Small intestine (tissue), 16 donors: ENCODE measurements around the gene TXNRD2. TPM values are rescaled to one million over a fixed set of nuclear protein-coding genes. Genes with fewer than 3 reads are reported as not detected.

Source experiments
- DNase-seq, 2 donors: peaks; one replicate each; pipeline versions ENCODE4 v3.0.0 to v3.0.0-alpha.2; 2013
- FAIRE-seq: peaks from 2 replicates; lab custom pipeline; 2012; peaks lifted over from hg19 to GRCh38; lab: Jason Lieb, UNC
- H3K27ac ChIP-seq, 3 donors: one replicate each; pipeline ENCODE4 v1.5.1; 2013; ENCODE audit warnings: low read length in 2 of 3, mild to moderate bottlenecking in 2 of 3, control low read depth in 1 of 3, inconsistent platforms in 1 of 3, low read depth in 1 of 3, moderate library complexity in 1 of 3
- H3K27me3 ChIP-seq, 3 donors: one replicate each; pipeline ENCODE4 v1.6.1; 2013; ENCODE audit warnings: low read length in 3 of 3, inconsistent platforms in 1 of 3; ENCODE audit not compliant: control insufficient read depth in 3 of 3, insufficient read depth in 3 of 3
- H3K36me3 ChIP-seq, 3 donors: one replicate each; pipeline ENCODE4 v1.6.1; 2013; ENCODE audit warnings: low read length in 3 of 3, inconsistent platforms in 1 of 3, low read depth in 1 of 3, mild to moderate bottlenecking in 1 of 3, moderate library complexity in 1 of 3; ENCODE audit not compliant: control insufficient read depth in 3 of 3, insufficient read depth in 2 of 3
- H3K4me1 ChIP-seq, 3 donors: one replicate each; pipeline ENCODE4 v1.6.1; 2013; ENCODE audit warnings: low read length in 2 of 3, inconsistent platforms in 1 of 3, low read depth in 1 of 3, mild to moderate bottlenecking in 1 of 3, moderate library complexity in 1 of 3; ENCODE audit not compliant: control insufficient read depth in 3 of 3, insufficient read depth in 2 of 3
- H3K4me3 ChIP-seq, 3 donors: one replicate each; pipeline ENCODE4 v1.5.1; 2013; ENCODE audit warnings: low read length in 3 of 3, control low read depth in 1 of 3, inconsistent platforms in 1 of 3, low read depth in 1 of 3, mild to moderate bottlenecking in 1 of 3, moderate library complexity in 1 of 3
- H3K9me3 ChIP-seq, 2 donors: one replicate each; pipeline ENCODE4 v1.6.1; 2013; ENCODE audit warnings: low read depth in 1 of 2, low read length in 1 of 2; ENCODE audit not compliant: control insufficient read depth in 2 of 2, insufficient read depth in 1 of 2
- whole genome bisulfite sequencing, 3 donors: extraction: QIAGEN DNeasy Blood & Tissue Kit; methylation state at CpG; one replicate each; pipeline ENCODE4 v1.1.7; 2013; 5-methylcytosine and 5-hydroxymethylcytosine counted together
- long read RNA-seq, 10 donors: transcript quantifications; one replicate each; lab custom pipeline, GENCODE V29; 2026
- polyA plus RNA-seq, 4 donors: library from polyadenylated mRNA; stranded (reverse) in 3 of 4; unstranded in 1 of 4; fragments of 200-250 nt in 3 of 4; fragments of 120-200 nt in 1 of 4; gene quantifications; one replicate each; pipeline versions ENCODE4 v1.2.1 to v1.2.3, GENCODE V29; 2013
- donor health status: healthy with polysubstance abuse.
- donor health status: control.
- donor health status: control.
- donor health status: Bipolar disorder and iron deficiency.
- donor health status: healthy.

TXNRD2 gene
- polyA plus RNA-seq: 10 to 100 TPM; 16.8 to 43.8 (median 29.5) TPM
- long read RNA-seq, donor 1, transcript TXNRD2-204 (18 exons, 2,115 nt): major isoform, 5 of 672 reads
- long read RNA-seq, donor 1, partial matches to known transcripts: 609 of 672 reads
- long read RNA-seq, donor 1, other reads (novel, unspliced or antisense): 57 of 672 reads
- long read RNA-seq, donor 2: 0 reads
- long read RNA-seq, donor 3, partial matches to known transcripts: 0 of 1 reads
- long read RNA-seq, donor 3, other reads (novel, unspliced or antisense): 0 of 1 reads
- long read RNA-seq, donor 4: 0 reads
- long read RNA-seq, donor 5, partial matches to known transcripts: 235 of 246 reads
- long read RNA-seq, donor 5, other reads (novel, unspliced or antisense): 11 of 246 reads
- long read RNA-seq, donor 6, partial matches to known transcripts: 0 of 3 reads
- long read RNA-seq, donor 6, other reads (novel, unspliced or antisense): 0 of 3 reads
- long read RNA-seq, donor 7, partial matches to known transcripts: 0 of 7 reads
- long read RNA-seq, donor 7, other reads (novel, unspliced or antisense): 0 of 7 reads
- long read RNA-seq, donor 8: 0 reads
- long read RNA-seq, donor 9, partial matches to known transcripts: 107 of 113 reads
- long read RNA-seq, donor 9, other reads (novel, unspliced or antisense): 5 of 113 reads
- long read RNA-seq, donor 10, partial matches to known transcripts: 0 of 1 reads
- long read RNA-seq, donor 10, other reads (novel, unspliced or antisense): 0 of 1 reads

- H3K27ac ChIP-seq: peak within 1 kb of the TSS; percentile 18 to 89 (median 87)
- no peaks in the 10 kb centered on the region for H3K27me3 ChIP-seq
- 0 to 1% (median 0%) methylated on average over 37 to 63 of the region's 63 CpGs for WGBS, 3 donors
- DNase-seq: peak; percentile 66 to 86
- no peaks in the 10 kb centered on the region for H3K36me3 ChIP-seq
- FAIRE-seq: no peak
- H3K9me3 ChIP-seq: no peaks in the 10 kb centered on the region
- H3K4me1 ChIP-seq: peaks cover 2 to 34% (median 16%) of the 10 kb centered on the region in 3 donors
- peak within 1 kb of the TSS; percentile 55 to 87 (median 68) for H3K4me3 ChIP-seq
Observed at GRCh38 chr22:19941365-19942082, at the start of gene TXNRD2, which contains the start of gene COMT. Gene TXNRD2, minus strand, starts transcription at chr22:19941818. Its CDS starts 15 bp downstream, at chr22:19941803. Gene COMT, plus strand, starts transcription at chr22:19941772. Its CDS starts 20,755 bp downstream, at chr22:19962527.

GRCh38 chr22:19991395-19991644 is 49.7 kb upstream of the TXNRD2 start:
- Histone ChIP-seq H3K27ac (no peak overlapping the region), H3K4me1 (peaks cover 0 to 3% (median 0%) of the 10 kb centered on the region in 3 donors), H3K4me3 (no peak overlapping the region), H3K9me3 (no peaks in the 10 kb centered on the region), H3K36me3 (peaks cover 0 to 2% (median 0%) of the 10 kb centered on the region in 3 donors), H3K27me3 (no peaks in the 10 kb centered on the region)
- FAIRE-seq: no peak
- DNase-seq: no peak

GRCh38 chr22:19990609-19991394 is 49.2 kb upstream of the TXNRD2 start:
- FAIRE-seq (no peak), DNase-seq (no peak)
- Histone ChIP-seq H3K4me1 (peaks cover 0 to 8% (median 2%) of the 10 kb centered on the region in 3 donors), H3K9me3 (no peaks in the 10 kb centered on the region), H3K27ac (no peak overlapping the region), H3K4me3 (no peak overlapping the region), H3K36me3 (peaks cover 0 to 3% (median 0%) of the 10 kb centered on the region in 3 donors), H3K27me3 (no peaks in the 10 kb centered on the region)
- WGBS, 3 donors: 92 to 96% (median 92%) methylated on average over 20 of the region's 20 CpGs

GRCh38 chr22:19990188-19990587 is 48.6 kb upstream of the TXNRD2 start:
- Histone ChIP-seq H3K4me1 (peaks cover 0 to 13% (median 2%) of the 10 kb centered on the region in 3 donors), H3K27me3 (no peaks in the 10 kb centered on the region), H3K4me3 (no peak overlapping the region), H3K9me3 (no peaks in the 10 kb centered on the region), H3K36me3 (peaks cover 0 to 10% (median 0%) of the 10 kb centered on the region in 3 donors), H3K27ac (no peak overlapping the region)
- 49 to 100% (median 56%) methylated on average over 2 of the region's 2 CpGs for WGBS, 3 donors
- FAIRE-seq (no peak), DNase-seq (no peak)

GRCh38 chr22:19989725-19990067 is 48.1 kb upstream of the TXNRD2 start:
- no peak for FAIRE-seq
- H3K27me3 ChIP-seq: no peaks in the 10 kb centered on the region
- no peak overlapping the region for H3K4me3 ChIP-seq
- WGBS, 3 donors: 82 to 87% (median 83%) methylated on average over 3 of the region's 3 CpGs
- H3K4me1 ChIP-seq: peaks cover 0 to 13% (median 2%) of the 10 kb centered on the region in 3 donors
- H3K9me3 ChIP-seq: no peaks in the 10 kb centered on the region
- H3K27ac ChIP-seq: no peak overlapping the region
- peaks cover 0 to 11% (median 0%) of the 10 kb centered on the region in 3 donors for H3K36me3 ChIP-seq
- no peak for DNase-seq

GRCh38 chr22:19988965-19989724 is 47.5 kb upstream of the TXNRD2 start:
- Histone ChIP-seq H3K4me1 (peaks cover 0 to 13% (median 2%) of the 10 kb centered on the region in 3 donors), H3K9me3 (no peaks in the 10 kb centered on the region), H3K4me3 (no peak overlapping the region), H3K27ac (peak overlapping the region in 1 of 3 donors; percentile 24), H3K27me3 (no peaks in the 10 kb centered on the region), H3K36me3 (peaks cover 0 to 12% (median 0%) of the 10 kb centered on the region in 3 donors)
- DNase-seq: no peak
- FAIRE-seq: no peak
- WGBS, 3 donors: 81 to 89% (median 88%) methylated on average over 18 of the region's 18 CpGs

- H3K4me3 ChIP-seq: no peak overlapping the region
- H3K4me1 ChIP-seq: peaks cover 0 to 13% (median 2%) of the 10 kb centered on the region in 3 donors
- no peak overlapping the region for H3K27ac ChIP-seq
- H3K36me3 ChIP-seq: peaks cover 0 to 18% (median 0%) of the 10 kb centered on the region in 3 donors
- no peaks in the 10 kb centered on the region for H3K27me3 ChIP-seq
- no peak for FAIRE-seq
- no peaks in the 10 kb centered on the region for H3K9me3 ChIP-seq
- DNase-seq: no peak
- 85 to 92% (median 88%) methylated on average over 9 of the region's 9 CpGs for WGBS, 3 donors
Observed at GRCh38 chr22:19988331-19988808, 46.8 kb upstream of the TXNRD2 start.
